SH-SY5Y (cell line): Measurements from ENCODE around the gene LAMC3.

Source experiments
- GATA2 ChIP-seq: IDR thresholded peaks from 2 replicates; pipeline ENCODE4 v1.6.1; 2011; ENCODE audit warnings: mild to moderate bottlenecking, low read depth, low read length
- GATA3 ChIP-seq: IDR thresholded peaks from 2 replicates; pipeline ENCODE4 v1.6.1; 2011; ENCODE audit warnings: low read depth, mild to moderate bottlenecking, low read length, moderate library complexity

DNA sequence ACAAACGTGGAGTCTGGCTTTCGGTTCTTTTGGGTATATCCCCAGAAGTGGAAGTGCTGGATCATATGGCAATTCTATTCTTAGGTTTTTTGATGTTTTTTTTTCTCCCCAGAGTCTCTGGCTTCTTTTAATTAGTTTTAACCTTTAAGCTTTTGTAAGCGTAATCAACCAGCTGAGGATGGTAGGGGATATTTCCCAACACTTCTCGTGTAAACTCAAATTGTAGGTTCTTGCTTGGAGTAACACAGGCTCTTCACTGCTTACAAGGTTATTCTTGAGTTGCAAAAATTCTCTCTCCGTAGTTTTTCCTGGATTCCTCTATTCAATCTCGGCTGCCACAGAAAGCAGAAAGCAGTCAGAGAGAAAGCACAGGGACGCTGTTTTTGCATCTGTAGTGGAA lies 11.9 kb downstream of the LAMC3 start:
- TF ChIP-seq GATA2: no peak
- TF ChIP-seq GATA3: no peak
